GM06990 (cell line): Measurements from ENCODE around the gene TLE2.

Source experiments
- DNase-seq: peaks from one replicate; pipeline ENCODE4 v3.0.0-alpha.2; 2011; ENCODE audit not compliant: insufficient read length; ENCODE audit errors: extremely low read depth
- H3K27me3 ChIP-seq: replicated peaks from 2 replicates; pipeline ENCODE4 v1.6.0; 2011; ENCODE audit warnings: low read length; ENCODE audit not compliant: control insufficient read depth, insufficient read depth
- H3K36me3 ChIP-seq: 2 replicates; pipeline ENCODE4 v1.5.1; 2011; ENCODE audit warnings: low read length; ENCODE audit not compliant: control insufficient read depth, insufficient read depth
- H3K4me3 ChIP-seq: replicated peaks from 2 replicates; pipeline ENCODE4 v1.5.1; 2011; ENCODE audit warnings: low read depth, mild to moderate bottlenecking, control low read depth, low read length
- TF ChIP-seq, protein P1 (sequence below): IDR thresholded peaks from 2 replicates; pipeline ENCODE4 v1.5.1; 2011; ENCODE audit warnings: low read length, control low read depth, mild to moderate bottlenecking, inconsistent platforms; ENCODE audit not compliant: insufficient read depth, poor library complexity, severe bottlenecking

The TLE2 gene

GRCh38 chr19:2976609-2977000 lies 52.5 kb downstream of the TLE2 start:
- no peaks in the 10 kb centered on the region for H3K27me3 ChIP-seq
- H3K4me3 ChIP-seq = peak overlapping the region; percentile 77
- no peak for DNase-seq
- TF ChIP-seq, protein P1, sequence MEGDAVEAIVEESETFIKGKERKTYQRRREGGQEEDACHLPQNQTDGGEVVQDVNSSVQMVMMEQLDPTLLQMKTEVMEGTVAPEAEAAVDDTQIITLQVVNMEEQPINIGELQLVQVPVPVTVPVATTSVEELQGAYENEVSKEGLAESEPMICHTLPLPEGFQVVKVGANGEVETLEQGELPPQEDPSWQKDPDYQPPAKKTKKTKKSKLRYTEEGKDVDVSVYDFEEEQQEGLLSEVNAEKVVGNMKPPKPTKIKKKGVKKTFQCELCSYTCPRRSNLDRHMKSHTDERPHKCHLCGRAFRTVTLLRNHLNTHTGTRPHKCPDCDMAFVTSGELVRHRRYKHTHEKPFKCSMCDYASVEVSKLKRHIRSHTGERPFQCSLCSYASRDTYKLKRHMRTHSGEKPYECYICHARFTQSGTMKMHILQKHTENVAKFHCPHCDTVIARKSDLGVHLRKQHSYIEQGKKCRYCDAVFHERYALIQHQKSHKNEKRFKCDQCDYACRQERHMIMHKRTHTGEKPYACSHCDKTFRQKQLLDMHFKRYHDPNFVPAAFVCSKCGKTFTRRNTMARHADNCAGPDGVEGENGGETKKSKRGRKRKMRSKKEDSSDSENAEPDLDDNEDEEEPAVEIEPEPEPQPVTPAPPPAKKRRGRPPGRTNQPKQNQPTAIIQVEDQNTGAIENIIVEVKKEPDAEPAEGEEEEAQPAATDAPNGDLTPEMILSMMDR = no peak
- no peaks in the 10 kb centered on the region for H3K36me3 ChIP-seq

DNA sequence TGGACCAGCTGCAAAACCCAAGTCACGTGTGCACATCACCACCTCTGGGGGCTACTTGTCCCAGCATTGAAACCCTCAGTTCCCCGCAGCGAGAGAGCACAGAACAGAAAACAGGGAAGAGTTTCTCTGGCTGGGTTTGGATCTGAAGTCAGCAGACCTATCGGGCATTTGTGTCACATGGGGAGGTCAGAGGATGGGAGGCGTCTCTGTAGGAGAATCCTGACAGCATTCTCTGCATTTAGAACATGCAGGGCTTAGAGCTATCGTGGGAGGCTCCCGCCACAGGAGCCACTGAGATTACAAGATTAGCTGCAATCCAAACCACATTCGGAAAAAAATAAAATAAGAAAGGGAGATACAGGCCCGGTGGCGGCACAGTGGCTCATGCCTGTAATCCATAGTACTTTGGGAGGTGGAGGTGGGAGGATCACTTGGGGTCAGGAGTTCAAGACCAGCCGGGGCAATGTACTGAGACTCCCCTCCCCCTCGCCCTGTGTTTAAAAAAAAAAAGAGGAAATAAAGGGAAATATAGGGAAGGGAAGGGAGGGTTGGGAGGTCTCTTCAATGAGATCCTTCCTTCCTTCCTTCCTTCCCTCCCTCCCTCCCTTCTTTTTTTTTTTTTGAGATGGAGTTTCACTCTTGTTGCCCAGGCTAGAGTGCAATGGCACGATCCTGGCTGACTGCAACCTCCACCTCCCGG lies 54.6 kb downstream of the TLE2 start:
- TF ChIP-seq, protein P1 = no peak
- Histone ChIP-seq H3K4me3 (no peak overlapping the region), H3K36me3 (no peaks in the 10 kb centered on the region), H3K27me3 (no peaks in the 10 kb centered on the region)
- DNase-seq = no peak

GRCh38 chr19:2973229-2973628 lies 55.9 kb downstream of the TLE2 start:
- Histone ChIP-seq H3K27me3 (no peaks in the 10 kb centered on the region), H3K4me3 (no peak overlapping the region), H3K36me3 (no peaks in the 10 kb centered on the region)
- DNase-seq = no peak
- TF ChIP-seq, protein P1 = no peak

GRCh38 chr19:2970201-2970835 lies 58.8 kb downstream of the TLE2 start:
- TF ChIP-seq, protein P1 = no peak
- Histone ChIP-seq H3K4me3 (no peak overlapping the region), H3K27me3 (no peaks in the 10 kb centered on the region), H3K36me3 (no peaks in the 10 kb centered on the region)
- no peak for DNase-seq

GRCh38 chr19:2969104-2969504 lies 60.0 kb downstream of the TLE2 start:
- no peak for DNase-seq
- H3K27me3 ChIP-seq = no peaks in the 10 kb centered on the region

More at GRCh38 chr19:2969104-2969504, 60.0 kb downstream of the TLE2 start:
- no peak overlapping the region for H3K4me3 ChIP-seq
- TF ChIP-seq, protein P1 = no peak
- no peaks in the 10 kb centered on the region for H3K36me3 ChIP-seq
